SK-N-SH treated with all-trans-retinoic acid at 6 μM for 48 hours (cell line): ENCODE measurements around the gene HDGFL2.

Experiments used
- BACH2 ChIP-seq: fragments of 250-450 bp; sonication (Bioruptor Pico); IDR thresholded peaks from 2 replicates; pipeline ENCODE4 v1.9.0; 2021; ENCODE audit warnings: mild to moderate bottlenecking, borderline replicate concordance
- PPARA ChIP-seq: fragments of 250-450 bp; sonication (Bioruptor Pico); IDR thresholded peaks from 2 replicates; pipeline ENCODE4 v1.5.0; 2020; ENCODE audit warnings: mild to moderate bottlenecking, borderline replicate concordance
- TOX ChIP-seq: fragments of 250-450 bp; sonication (Bioruptor Pico); IDR thresholded peaks from 2 replicates; pipeline ENCODE4 v1.8.0; 2021; ENCODE audit warnings: mild to moderate bottlenecking, moderate library complexity, borderline replicate concordance
- ZFP3 ChIP-seq: fragments of 250-450 bp; sonication (Bioruptor Pico); IDR thresholded peaks from 2 replicates; pipeline ENCODE4 v1.5.0; 2020; ENCODE audit warnings: mild to moderate bottlenecking, moderate library complexity
- ZFP30 ChIP-seq: fragments of 450-650 bp; formaldehyde crosslinking; IDR thresholded peaks from 2 replicates; pipeline ENCODE4 v1.5.0; 2022; ENCODE audit warnings: mild to moderate bottlenecking, moderate library complexity
- TF ChIP-seq, protein P1 (sequence below): fragments of 250-450 bp; sonication (Bioruptor Pico); IDR thresholded peaks from 2 replicates; pipeline ENCODE4 v1.5.1; 2020; ENCODE audit warnings: low read depth, mild to moderate bottlenecking, moderate library complexity

- TF ChIP-seq ZFP3 (CRISPR knock-in tag) (no peak), ZFP30 (CRISPR knock-in tag) (no peak), TOX (no peak), BACH2 (no peak), PPARA (CRISPR knock-in tag) (no peak)
- TF ChIP-seq, protein P1, sequence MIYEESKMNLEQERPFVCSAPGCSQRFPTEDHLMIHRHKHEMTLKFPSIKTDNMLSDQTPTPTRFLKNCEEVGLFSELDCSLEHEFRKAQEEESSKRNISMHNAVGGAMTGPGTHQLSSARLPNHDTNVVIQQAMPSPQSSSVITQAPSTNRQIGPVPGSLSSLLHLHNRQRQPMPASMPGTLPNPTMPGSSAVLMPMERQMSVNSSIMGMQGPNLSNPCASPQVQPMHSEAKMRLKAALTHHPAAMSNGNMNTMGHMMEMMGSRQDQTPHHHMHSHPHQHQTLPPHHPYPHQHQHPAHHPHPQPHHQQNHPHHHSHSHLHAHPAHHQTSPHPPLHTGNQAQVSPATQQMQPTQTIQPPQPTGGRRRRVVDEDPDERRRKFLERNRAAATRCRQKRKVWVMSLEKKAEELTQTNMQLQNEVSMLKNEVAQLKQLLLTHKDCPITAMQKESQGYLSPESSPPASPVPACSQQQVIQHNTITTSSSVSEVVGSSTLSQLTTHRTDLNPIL (CRISPR knock-in tag) = no peak
These were observed 66.0 kb downstream of the HDGFL2 start for GRCh38 chr19:4537953-4538600.
